Kidney (tissue), 14 donors: ENCODE results near the gene NEO1. TPM values are rescaled to one million over a fixed set of nuclear protein-coding genes. Genes with fewer than 3 reads are reported as not detected.

Experiments used
- DNase-seq, 5 donors: peaks; one replicate each; pipeline ENCODE4 v3.0.0-alpha.2; 2013 to 2020
- FAIRE-seq: peaks from 2 replicates; lab custom pipeline; 2012; peaks lifted over from hg19 to GRCh38; lab: Jason Lieb, UNC
- H3K27ac ChIP-seq, 2 donors: one replicate each; pipeline ENCODE4 v1.7.0; 2013; ENCODE audit warnings: low read depth in 2 of 2, low read length in 2 of 2, inconsistent platforms in 1 of 2
- H3K27me3 ChIP-seq: one replicate; pipeline ENCODE4 v1.7.1; 2013; ENCODE audit warnings: low read length, inconsistent platforms; ENCODE audit not compliant: control insufficient read depth, insufficient read depth
- H3K36me3 ChIP-seq, 3 donors: one replicate each; pipeline versions ENCODE4 v1.7.0 to v1.7.1; 2013; ENCODE audit warnings: low read length in 3 of 3, control low read depth in 1 of 3, inconsistent platforms in 1 of 3; ENCODE audit not compliant: insufficient read depth in 3 of 3, control insufficient read depth in 2 of 3
- H3K4me1 ChIP-seq, 3 donors: one replicate each; pipeline versions ENCODE4 v1.7.0 to v1.7.1; 2013; ENCODE audit warnings: low read length in 3 of 3, inconsistent platforms in 1 of 3, low read depth in 1 of 3; ENCODE audit not compliant: control insufficient read depth in 2 of 3, insufficient read depth in 2 of 3
- H3K4me3 ChIP-seq, 3 donors: one replicate each; pipeline versions ENCODE4 v1.7.0 to v1.8.1; 2013; ENCODE audit warnings: low read length in 3 of 3, control low read depth in 1 of 3, inconsistent platforms in 1 of 3
- H3K9ac ChIP-seq, 3 donors: one replicate each; pipeline versions ENCODE4 v1.7.0 to v1.7.1; 2013; ENCODE audit warnings: low read length in 3 of 3, control low read depth in 1 of 3, inconsistent platforms in 1 of 3
- H3K9me3 ChIP-seq, 3 donors: one replicate each; pipeline versions ENCODE4 v1.7.0 to v1.7.1; 2013; ENCODE audit warnings: low read length in 3 of 3, control low read depth in 1 of 3, inconsistent platforms in 1 of 3; ENCODE audit not compliant: control insufficient read depth in 2 of 3, insufficient read depth in 1 of 3
- CTCF ChIP-seq: IDR thresholded peaks from 3 replicates; pipeline ENCODE4 v1.5.1; 2012; ENCODE audit warnings: mild to moderate bottlenecking, moderate library complexity, borderline replicate concordance; ENCODE audit not compliant: insufficient read depth; ENCODE audit errors: extremely low read depth
- intact Hi-C: fragments of 100-400 bp; cut with DNase I; formaldehyde crosslinking; loops from one replicate; pipeline ENCODE4 v1.11.1; 2022
- polyA plus RNA-seq: library from polyadenylated mRNA; stranded (reverse); fragments of 350-450 nt; fragmentation: Illumina TruSeq; extraction: RNeasy Lipid Tissue Mini Kit (QIAGEN cat#74804); gene quantifications from one replicate; pipeline ENCODE4 v1.2.3, GENCODE V29; 2014; ENCODE audit warnings: low read depth, low replicate concordance; ENCODE audit not compliant: insufficient read depth
- total RNA-seq: library from RNA; stranded (reverse); fragmentation: NEBNext Ultra II Directional; extraction: Animal tissue kit (Norgen Biotek cat#: 25700); gene quantifications from one replicate; pipeline ENCODE4 v1.2.1, GENCODE V29; 2021
- donor health status: control.
- donor health status: control.
- donor health status: control.
- donor health status: control.
- donor health status: control.
- donor health status: DM: yes; HTN: yes; CAD: no.
- donor health status: Normal renal cell carcinoma (clear cell type).

Gene NEO1
- total and polyA plus RNA-seq, 2 donors from 2014 or later = 12.4 to 43.3 TPM

GRCh38 chr15:73028031-73028430 is 24.2 kb upstream of the NEO1 start:
- Histone ChIP-seq H3K27ac (no peak overlapping the region), H3K4me1 (no peaks in the 10 kb centered on the region), H3K36me3 (no peaks in the 10 kb centered on the region), H3K9me3 (no peaks in the 10 kb centered on the region), H3K9ac (no peak overlapping the region), H3K27me3 (no peaks in the 10 kb centered on the region), H3K4me3 (no peak overlapping the region)
- intact Hi-C loops = no loop called here
- DNase-seq (no peak), FAIRE-seq (no peak)
- no peak for TF ChIP-seq CTCF

GRCh38 chr15:73028831-73029451 is 23.3 kb upstream of the NEO1 start:
- Histone ChIP-seq H3K27ac (no peak overlapping the region), H3K4me1 (no peaks in the 10 kb centered on the region), H3K36me3 (no peaks in the 10 kb centered on the region), H3K9ac (no peak overlapping the region), H3K27me3 (no peaks in the 10 kb centered on the region), H3K4me3 (no peak overlapping the region), H3K9me3 (no peaks in the 10 kb centered on the region)
- intact Hi-C loops = no loop called here
- peak in 1 of 5 donors; percentile 56 for DNase-seq
- no peak for TF ChIP-seq CTCF
- FAIRE-seq = no peak

- no peak for FAIRE-seq
- H3K4me3 ChIP-seq = no peak overlapping the region
- no peaks in the 10 kb centered on the region for H3K27me3 ChIP-seq
- no peak for DNase-seq
- no peak overlapping the region for H3K27ac ChIP-seq
- TF ChIP-seq CTCF = no peak
- H3K9me3 ChIP-seq = no peaks in the 10 kb centered on the region
- no peaks in the 10 kb centered on the region for H3K36me3 ChIP-seq
- intact Hi-C loops = no loop called here
- H3K4me1 ChIP-seq = no peaks in the 10 kb centered on the region
- no peak overlapping the region for H3K9ac ChIP-seq
These were observed 22.1 kb upstream of the NEO1 start for GRCh38 chr15:73030122-73030679.
